HG02610 (cell line): ENCODE results near the gene KRTAP5-1.

Experiments
- ATAC-seq: cut with Tn5 transposase; IDR thresholded peaks from one replicate; pipeline ENCODE4 v1.9.1; 2021; ENCODE audit warnings: mild to moderate bottlenecking, moderate library complexity; ENCODE audit not compliant: unreplicated experiment

The KRTAP5-1 gene

GRCh38 chr11:1561955-1562354, 23.1 kb downstream of the KRTAP5-1 start:
- no peak for ATAC-seq

- no peak for ATAC-seq
Observed at GRCh38 chr11:1561266-1561665, 23.8 kb downstream of the KRTAP5-1 start.

- no peak for ATAC-seq
Observed at GRCh38 chr11:1560649-1561251, 24.3 kb downstream of the KRTAP5-1 start.

GRCh38 chr11:1560002-1560648, 25.0 kb downstream of the KRTAP5-1 start:
- ATAC-seq: no peak

GRCh38 chr11:1559111-1559951, 25.8 kb downstream of the KRTAP5-1 start:
- ATAC-seq: no peak

GRCh38 chr11:1558775-1559110, 26.3 kb downstream of the KRTAP5-1 start:
- ATAC-seq: no peak

- no peak for ATAC-seq
Observed at GRCh38 chr11:1557904-1558774, 26.9 kb downstream of the KRTAP5-1 start.

GRCh38 chr11:1557051-1557884, 27.8 kb downstream of the KRTAP5-1 start:
- no peak for ATAC-seq

GRCh38 chr11:1556278-1556902, 28.7 kb downstream of the KRTAP5-1 start:
- no peak for ATAC-seq

- ATAC-seq: no peak
Observed at GRCh38 chr11:1555713-1556153, 29.4 kb downstream of the KRTAP5-1 start.

- ATAC-seq: no peak
Observed at GRCh38 chr11:1554981-1555712, 29.9 kb downstream of the KRTAP5-1 start.

- no peak for ATAC-seq
Observed at GRCh38 chr11:1553808-1554594, 31.1 kb downstream of the KRTAP5-1 start.

GRCh38 chr11:1549338-1550330, 35.4 kb downstream of the KRTAP5-1 start:
- ATAC-seq: no peak

- no peak for ATAC-seq
Observed at GRCh38 chr11:1548221-1549070, 36.6 kb downstream of the KRTAP5-1 start.

GRCh38 chr11:1547467-1548098, 37.5 kb downstream of the KRTAP5-1 start:
- ATAC-seq: no peak
